C4-2B (cell line): Measurements from ENCODE around the gene IL1RL2.

ENCODE experiments used
- H3K27ac ChIP-seq: fragments of 450-650 bp; 2 replicates; pipeline ENCODE4 v1.5.1; 2017
- ZFX ChIP-seq: fragments of 450-650 bp; IDR thresholded peaks from 2 replicates; pipeline ENCODE4 v1.6.1; 2017
- TF ChIP-seq, protein P1 (sequence below): fragments of 450-650 bp; conservative IDR thresholded peaks from 2 replicates; pipeline ENCODE4 v1.5.1; 2017; ENCODE audit warnings: mild to moderate bottlenecking

IL1RL2 gene

DNA sequence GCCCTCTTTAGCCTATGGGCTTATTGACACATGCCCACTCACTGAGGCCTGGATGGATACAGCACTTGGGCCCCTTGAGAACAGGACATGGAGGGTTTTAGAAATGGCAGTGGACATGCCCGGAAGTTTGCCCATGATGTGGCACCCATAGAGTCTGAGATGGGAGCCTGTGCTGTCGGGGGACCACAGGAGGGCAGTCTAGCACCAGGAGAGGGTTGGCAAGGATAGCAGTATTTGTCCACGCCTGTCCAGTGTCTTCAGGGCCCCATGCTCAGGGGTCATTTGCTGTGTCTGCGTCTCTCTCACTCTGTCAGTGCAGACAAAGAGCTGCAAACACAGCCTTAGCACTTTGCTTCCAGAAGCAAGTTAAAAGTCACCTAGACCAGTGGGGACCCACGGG, 48.7 kb downstream of the IL1RL2 start:
- TF ChIP-seq, protein P1, sequence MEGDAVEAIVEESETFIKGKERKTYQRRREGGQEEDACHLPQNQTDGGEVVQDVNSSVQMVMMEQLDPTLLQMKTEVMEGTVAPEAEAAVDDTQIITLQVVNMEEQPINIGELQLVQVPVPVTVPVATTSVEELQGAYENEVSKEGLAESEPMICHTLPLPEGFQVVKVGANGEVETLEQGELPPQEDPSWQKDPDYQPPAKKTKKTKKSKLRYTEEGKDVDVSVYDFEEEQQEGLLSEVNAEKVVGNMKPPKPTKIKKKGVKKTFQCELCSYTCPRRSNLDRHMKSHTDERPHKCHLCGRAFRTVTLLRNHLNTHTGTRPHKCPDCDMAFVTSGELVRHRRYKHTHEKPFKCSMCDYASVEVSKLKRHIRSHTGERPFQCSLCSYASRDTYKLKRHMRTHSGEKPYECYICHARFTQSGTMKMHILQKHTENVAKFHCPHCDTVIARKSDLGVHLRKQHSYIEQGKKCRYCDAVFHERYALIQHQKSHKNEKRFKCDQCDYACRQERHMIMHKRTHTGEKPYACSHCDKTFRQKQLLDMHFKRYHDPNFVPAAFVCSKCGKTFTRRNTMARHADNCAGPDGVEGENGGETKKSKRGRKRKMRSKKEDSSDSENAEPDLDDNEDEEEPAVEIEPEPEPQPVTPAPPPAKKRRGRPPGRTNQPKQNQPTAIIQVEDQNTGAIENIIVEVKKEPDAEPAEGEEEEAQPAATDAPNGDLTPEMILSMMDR, result peak; percentile 28
- no peak for TF ChIP-seq ZFX
- H3K27ac ChIP-seq, result no peak overlapping the region

DNA sequence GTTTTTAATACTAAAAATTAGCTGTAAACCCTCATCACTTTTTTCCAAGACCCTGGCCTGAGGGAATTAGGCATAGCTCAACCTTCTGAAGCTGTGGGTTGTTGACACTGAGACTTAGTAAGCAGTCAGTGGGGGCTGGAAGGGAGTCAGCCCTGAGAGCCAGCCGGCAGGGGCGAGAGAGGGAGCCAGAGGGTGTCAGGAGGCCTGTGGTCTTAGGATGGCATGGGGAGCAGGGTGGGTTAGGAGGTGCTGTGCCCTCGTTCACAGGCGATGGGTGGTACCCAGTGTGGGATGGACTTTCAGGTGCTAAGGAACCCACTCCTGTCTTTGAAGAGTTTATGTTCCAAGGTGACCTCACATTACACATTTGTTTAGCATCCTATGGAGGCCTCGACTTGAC, 49.3 kb downstream of the IL1RL2 start:
- no peak overlapping the region for H3K27ac ChIP-seq
- TF ChIP-seq, protein P1, result no peak
- no peak for TF ChIP-seq ZFX

DNA sequence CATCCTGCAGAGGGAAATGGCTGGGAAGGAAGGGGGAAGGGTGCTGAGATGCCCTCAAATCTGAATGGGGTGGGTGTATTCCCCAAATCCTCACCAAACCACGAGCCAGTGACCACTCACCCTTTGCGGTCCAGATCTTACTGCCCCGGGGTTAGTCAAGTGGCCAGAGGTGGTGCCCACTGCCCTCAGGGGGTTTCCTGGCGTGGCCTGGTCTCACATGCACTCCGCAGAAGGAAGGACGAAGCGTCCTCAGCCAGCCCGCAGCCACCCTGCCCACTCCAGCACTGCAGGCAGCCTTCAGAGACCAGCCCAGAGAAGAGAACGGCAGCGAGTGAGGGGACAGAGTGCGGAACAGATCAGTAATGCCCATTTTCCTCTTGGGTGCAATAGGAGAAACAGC, 50.4 kb downstream of the IL1RL2 start:
- no peak for TF ChIP-seq ZFX
- TF ChIP-seq, protein P1, result no peak
- H3K27ac ChIP-seq, result no peak overlapping the region

- TF ChIP-seq, protein P1, result no peak
- TF ChIP-seq ZFX, result no peak
- H3K27ac ChIP-seq, result no peak overlapping the region
Measured at GRCh38 chr2:102238039-102238756, 51.4 kb downstream of the IL1RL2 start.

DNA sequence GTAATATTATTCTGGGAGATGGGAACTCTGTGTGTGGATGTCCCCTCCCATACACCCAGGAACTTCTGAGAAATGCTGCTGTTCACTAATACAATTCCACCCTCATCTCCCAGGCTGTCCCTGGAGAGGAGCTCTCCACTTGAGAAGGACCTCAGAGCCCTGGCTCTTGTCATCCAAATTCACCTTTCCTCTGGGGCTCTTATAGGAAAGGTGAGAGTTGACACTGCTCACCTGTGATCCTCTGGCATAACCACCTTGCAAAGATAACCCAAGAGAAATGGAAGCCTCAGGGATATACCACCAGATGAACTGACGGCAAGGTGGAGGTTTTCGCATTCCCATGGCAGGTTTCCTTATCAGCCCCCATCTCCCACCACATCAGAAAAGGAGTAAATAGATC, 52.0 kb downstream of the IL1RL2 start:
- H3K27ac ChIP-seq, result no peak overlapping the region
- TF ChIP-seq, protein P1, result no peak
- no peak for TF ChIP-seq ZFX

GRCh38 chr2:102239344-102239743, 52.5 kb downstream of the IL1RL2 start:
- no peak overlapping the region for H3K27ac ChIP-seq
- TF ChIP-seq ZFX, result no peak
- TF ChIP-seq, protein P1, result no peak

- no peak overlapping the region for H3K27ac ChIP-seq
- TF ChIP-seq, protein P1, result peak; percentile 95
- no peak for TF ChIP-seq ZFX
Measured at GRCh38 chr2:102240640-102241370, 54.0 kb downstream of the IL1RL2 start.
